T-helper 2 cell treated with Interferon-gamma antibody and Interleukin-4, amounts not matched to agents 100 ng/mL and 5 ng/mL, for 36 hours (primary cell): Measurements from ENCODE around the gene TAF3. TPM values are rescaled to one million over a fixed set of nuclear protein-coding genes. Genes with fewer than 3 reads are reported as not detected.

Experiments used
- intact Hi-C: fragments of 100-400 bp; cut with micrococcal nuclease; formaldehyde crosslinking; loops from one replicate; pipeline ENCODE4 v1.15.1; 2023
- total RNA-seq: library from RNA; stranded (reverse); gene quantifications from 2 replicates; pipeline ENCODE4 v1.2.3, GENCODE V29; 2022

Gene TAF3
- total RNA-seq, 1 donor from 2014 or later, result 15.0 TPM

GRCh38 chr10:7917736-7918135, 99.4 kb downstream of the TAF3 start:
- intact Hi-C loops, result no loop called here

GRCh38 chr10:7922707-7923106, 104.4 kb downstream of the TAF3 start:
- intact Hi-C loops, result no loop called here

DNA sequence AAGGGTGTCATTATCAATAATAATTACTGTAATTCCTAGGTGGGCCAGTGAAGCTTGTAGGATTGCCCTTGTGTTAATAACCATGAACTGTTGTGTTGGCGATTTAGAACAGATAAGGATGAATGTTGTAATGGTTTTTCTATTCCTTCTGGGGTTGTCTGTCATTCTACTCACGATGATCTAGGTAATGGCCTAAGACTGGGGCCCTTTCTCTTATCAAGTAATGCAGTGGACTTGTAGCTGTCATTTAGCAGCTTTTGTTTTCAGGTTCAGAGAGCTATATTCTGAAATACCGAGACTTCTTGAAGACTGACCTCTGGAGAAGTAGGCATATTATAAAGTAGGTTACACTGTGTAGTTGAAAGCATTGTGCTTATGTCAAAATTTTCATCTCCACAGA, 110.2 kb downstream of the TAF3 start:
- intact Hi-C loops, result no loop called here

DNA sequence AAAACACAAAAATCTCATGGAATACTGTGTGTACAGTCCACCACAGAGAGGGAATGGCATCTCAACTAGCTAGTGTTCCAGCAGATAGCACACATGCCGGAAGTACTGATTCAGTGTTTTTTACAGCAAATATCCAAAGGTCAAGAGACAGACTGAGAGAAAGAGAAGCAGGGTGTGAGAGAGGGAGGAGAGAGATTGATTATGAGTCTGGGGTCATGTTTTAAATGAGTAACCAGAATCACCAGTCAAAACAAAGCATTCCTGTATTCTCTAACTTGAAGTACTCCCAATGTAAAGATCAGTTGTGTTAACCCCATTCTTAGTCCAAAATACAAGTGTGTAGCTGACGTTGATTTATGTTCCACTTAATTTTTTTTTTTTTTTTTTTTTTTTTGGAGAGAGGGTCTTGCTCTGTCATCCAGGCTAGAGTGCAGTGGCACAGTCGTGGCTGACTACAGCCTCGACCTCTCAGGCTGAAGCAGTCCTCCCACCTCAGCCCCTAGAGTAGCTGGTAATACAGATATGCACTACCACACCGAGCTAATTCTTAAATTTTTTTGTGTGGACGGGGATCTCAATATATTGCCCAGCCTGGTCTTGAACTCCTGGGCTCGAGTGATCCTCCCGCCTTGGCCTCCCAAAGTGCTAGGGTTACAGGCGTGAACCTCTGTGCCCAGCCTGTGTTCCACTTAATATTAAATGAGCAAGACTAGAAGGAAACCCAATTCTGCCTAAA, 114.2 kb downstream of the TAF3 start:
- intact Hi-C loops, result no loop called here

- intact Hi-C loops, result no loop called here
These were observed 115.0 kb downstream of the TAF3 start for GRCh38 chr10:7933262-7933661.

DNA sequence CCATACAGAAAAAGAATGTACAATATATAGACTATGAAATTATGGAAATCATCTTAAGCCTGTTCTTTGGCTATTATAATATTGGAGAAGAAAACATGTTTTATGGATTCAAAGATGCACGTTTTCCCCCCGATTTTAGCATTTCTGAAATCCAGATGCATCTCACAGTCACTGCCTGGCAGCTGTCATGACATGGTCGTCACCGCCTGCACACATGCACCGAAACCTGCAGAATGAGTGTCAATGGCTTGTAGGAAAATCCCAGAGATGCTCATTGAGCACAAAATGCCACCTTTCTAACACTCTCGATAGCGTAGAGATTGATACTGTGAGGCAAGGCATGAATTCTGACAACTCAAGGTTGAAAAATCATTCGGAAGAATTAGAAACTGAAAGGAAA, 115.5 kb downstream of the TAF3 start:
- intact Hi-C loops, result no loop called here

- intact Hi-C loops, result no loop called here
These were observed 119.1 kb downstream of the TAF3 start for GRCh38 chr10:7937315-7937945.

- intact Hi-C loops, result no loop called here
These were observed 123.3 kb downstream of the TAF3 start for GRCh38 chr10:7941576-7941975.

- intact Hi-C loops, result no loop called here
These were observed 124.0 kb downstream of the TAF3 start for GRCh38 chr10:7942316-7942715.

GRCh38 chr10:7942859-7943258, 124.6 kb downstream of the TAF3 start:
- intact Hi-C loops, result no loop called here

DNA sequence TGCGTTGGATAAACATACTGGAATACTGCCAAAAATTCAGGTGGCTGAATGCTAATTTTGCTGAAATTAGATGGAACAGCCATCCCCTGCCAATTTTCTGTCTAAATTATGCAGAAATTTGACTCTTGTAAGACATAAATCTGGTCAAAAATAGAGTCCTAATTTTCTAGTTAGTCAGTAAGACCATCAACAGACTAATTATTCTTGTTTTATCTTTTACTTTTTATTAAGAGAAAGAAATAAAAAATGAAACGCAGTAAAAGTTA, 125.8 kb downstream of the TAF3 start:
- intact Hi-C loops, result no loop called here

- intact Hi-C loops, result no loop called here
These were observed 126.2 kb downstream of the TAF3 start for GRCh38 chr10:7944537-7944936.

DNA sequence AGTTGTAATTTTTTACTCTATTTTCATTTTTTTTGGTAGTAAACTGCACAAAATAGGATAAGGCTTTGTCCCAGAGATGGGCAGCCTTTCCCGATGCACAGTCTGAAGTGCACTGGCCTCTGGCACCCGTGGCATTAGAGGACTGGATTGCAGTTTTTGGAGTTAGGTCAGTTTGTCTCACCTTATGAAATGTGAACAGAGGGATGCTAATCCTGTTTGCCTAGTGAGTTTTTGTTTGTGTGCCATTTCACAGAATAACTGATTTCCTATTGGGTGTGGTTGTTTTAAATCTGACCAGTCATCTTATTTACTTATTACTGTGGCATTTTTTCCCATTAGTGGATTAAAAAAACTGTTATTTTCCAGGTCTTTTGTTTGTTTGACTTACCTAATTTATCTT, 126.7 kb downstream of the TAF3 start:
- intact Hi-C loops, result no loop called here

DNA sequence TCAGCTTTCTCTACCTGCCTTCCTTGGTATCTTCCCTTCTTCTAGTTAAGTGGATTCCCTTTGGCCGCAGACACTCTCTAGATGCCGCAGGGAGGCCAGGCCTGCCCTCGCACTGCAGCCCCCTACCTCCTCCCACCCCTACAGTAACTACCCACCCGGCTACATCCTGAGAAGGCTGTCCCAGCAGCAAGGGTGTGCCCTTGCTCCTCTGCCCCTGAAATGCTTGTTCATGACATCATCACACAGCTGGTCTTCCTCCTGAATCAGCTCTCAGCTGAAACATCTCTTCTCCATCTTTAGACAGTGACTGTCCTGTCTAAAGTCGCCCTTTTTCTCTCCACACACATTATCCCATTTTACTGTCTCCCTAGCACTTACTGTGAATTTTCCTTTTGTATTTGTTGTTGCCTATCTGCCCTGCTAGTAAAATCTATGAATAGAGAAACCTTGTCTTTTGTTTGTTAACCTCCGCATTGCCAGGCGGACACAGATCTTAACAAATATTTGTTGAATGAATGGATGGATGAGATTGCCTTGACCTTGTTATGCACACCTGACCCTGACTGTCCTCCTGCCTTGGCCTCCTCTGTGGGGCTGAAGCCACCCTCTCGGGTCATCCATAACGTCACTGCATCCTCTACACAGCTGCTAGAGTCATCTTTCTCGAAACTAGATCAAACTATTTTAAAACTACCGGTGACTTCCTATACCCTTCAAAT, 127.3 kb downstream of the TAF3 start:
- intact Hi-C loops, result no loop called here

DNA sequence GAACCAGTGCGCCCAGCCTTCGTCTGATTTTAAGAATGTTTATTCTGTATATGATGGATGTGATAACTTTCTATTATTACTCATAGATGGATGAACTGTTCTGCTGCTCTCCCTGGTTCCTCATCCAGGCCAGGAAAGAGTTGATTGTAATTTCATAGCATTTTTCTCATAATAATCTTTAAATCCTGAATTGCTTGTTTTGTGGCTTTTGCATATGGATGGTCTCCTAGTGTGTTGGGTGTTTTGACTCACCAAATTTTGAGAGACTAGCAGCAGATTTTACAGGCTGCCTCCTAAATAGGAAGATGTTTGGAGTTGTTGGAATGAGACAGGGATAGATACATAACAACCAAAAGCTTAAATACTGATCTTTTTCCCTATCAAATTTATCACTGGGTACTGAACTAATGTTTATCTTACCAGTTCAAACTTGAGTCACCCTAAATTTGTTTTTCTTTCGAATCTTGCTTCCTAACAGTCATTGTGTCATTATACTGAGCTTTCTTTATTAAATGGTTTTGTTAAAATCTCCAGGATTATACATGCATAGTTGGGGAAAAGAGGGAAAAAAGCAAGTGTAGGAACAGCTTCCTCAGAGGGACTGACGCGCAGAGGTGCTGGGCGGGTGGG, 130.2 kb downstream of the TAF3 start:
- intact Hi-C loops, result no loop called here

DNA sequence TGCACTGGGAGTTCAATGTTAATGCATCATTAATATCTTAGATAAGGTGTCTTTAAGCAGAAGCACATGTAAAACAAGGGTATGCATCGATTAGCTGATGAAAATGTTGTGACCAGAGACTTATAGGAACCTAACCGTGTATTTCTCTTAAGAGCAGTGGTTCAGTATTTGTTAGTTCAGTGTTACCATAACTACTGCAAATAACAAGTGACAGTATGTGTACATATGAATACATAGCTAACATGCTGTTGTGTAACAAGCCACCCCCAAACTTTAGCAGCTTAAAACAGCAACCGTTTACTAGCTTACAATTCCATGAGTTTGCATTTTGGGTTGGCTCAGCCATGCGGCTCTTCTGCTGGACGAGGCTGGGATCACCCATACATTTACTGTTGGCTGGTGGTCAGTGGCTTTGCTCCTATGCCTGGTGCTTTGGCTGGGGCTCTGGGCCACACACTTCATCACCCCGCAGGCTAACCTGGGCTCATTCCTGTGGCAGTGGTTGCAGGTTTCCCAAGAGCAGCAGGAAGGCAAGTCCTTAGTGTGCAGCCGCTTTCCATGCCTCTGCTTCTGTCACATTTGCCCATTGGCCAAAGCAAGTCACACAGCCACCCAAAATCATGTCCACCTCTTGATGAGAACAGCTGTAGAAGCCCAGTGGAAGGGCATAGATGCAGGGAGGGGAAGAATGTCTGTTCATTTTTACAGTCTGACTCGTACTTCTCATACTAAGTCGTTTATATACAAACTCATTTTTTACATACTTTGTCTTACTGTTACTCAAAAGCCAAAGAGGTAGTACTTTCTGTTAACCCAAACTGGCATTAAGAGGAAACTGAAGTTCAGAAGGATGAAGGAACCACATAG, 132.9 kb downstream of the TAF3 start:
- intact Hi-C loops, result no loop called here

DNA sequence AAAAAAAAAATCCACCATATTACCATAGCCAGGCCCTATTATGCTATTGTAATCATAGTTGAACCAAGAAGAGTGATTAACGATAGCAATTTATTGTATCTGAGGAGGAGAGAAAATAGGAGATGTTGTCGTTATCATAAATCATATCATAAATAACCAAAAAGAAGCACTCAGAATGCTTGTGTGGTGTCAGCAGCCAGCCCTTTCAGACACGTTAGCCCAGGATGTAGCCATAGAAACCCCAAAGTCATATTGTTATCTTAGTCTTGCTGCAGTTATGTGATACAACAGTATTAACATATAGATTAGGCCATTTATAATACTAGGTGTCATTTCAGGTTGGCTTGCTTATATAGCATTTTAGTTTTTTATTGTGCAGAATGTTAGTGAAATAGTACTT, 134.0 kb downstream of the TAF3 start:
- intact Hi-C loops, result no loop called here

DNA sequence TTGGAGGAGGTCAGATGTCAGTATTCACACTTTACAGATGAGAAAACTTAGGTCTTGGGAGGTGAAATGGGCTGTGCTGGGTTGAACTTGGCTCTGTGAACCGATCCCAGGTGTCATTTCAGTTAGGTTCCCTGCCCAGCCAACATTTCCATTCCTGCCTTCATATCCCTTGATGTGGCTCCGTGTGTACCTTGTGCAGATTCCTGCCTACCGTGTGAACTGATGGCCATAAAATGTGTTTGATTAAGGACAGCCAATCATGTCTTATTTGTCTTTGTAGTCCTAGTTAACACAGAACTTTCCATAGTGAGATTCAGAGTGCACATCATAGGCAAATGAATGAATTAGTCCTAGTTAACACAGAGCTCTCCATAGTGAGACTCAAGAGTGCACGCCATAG, 135.1 kb downstream of the TAF3 start:
- intact Hi-C loops, result no loop called here

GRCh38 chr10:7955446-7955845, 137.1 kb downstream of the TAF3 start:
- intact Hi-C loops, result no loop called here

- intact Hi-C loops, result no loop called here
These were observed 138.2 kb downstream of the TAF3 start for GRCh38 chr10:7956508-7956907.

DNA sequence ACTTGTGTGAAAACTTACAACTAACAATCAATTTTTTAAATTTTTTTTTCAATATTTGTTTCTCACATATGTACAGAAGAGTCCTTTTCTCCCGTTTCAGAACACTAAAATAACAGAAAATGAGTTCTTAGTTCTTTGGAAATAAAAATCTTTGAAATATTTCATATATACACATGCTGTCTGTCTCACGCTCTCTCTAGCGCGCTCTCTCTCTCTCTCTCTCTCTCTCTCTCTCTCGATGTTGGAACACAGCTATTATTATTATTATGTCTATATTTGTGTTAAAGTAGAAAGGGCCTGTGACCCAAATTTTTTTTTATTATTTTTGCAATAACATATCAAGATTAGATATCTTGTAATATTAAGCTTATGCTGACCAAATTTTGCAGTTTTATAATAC, 139.3 kb downstream of the TAF3 start:
- intact Hi-C loops, result no loop called here
